Stimulated activated naive CD8-positive, alpha-beta T cell treated with anti-CD3 and anti-CD28 coated beads, Interleukin-15, Interleukin-2, amounts not matched to agents 100 ng/mL and 50 ng/mL, for 24 hours (primary cell): ENCODE results near the gene NUDT8.
"Not testable (repeated sequence)": the region's sequence is repeated elsewhere in the genome, so short reads cannot be mapped to it uniquely, and the experiment has no call there.

Experiments used
- H3K27ac Mint-ChIP-seq: one replicate; pipeline ENCODE4 v1.8.0; 2021; ENCODE audit warnings: mild to moderate bottlenecking, mixed read lengths
- H3K27me3 Mint-ChIP-seq: one replicate; pipeline ENCODE4 v1.8.0; 2021; ENCODE audit warnings: mixed read lengths
- H3K36me3 Mint-ChIP-seq: one replicate; pipeline ENCODE4 v1.8.0; 2021; ENCODE audit warnings: low read depth, mixed read lengths
- H3K4me1 Mint-ChIP-seq: one replicate; pipeline ENCODE4 v1.8.0; 2021; ENCODE audit warnings: low read depth, mixed read lengths
- H3K4me3 Mint-ChIP-seq: one replicate; pipeline ENCODE4 v1.8.0; 2021; ENCODE audit warnings: mild to moderate bottlenecking, mixed read lengths
- H3K9me3 Mint-ChIP-seq: one replicate; pipeline ENCODE4 v1.8.0; 2021; ENCODE audit warnings: mixed read lengths

NUDT8 gene

GRCh38 chr11:67639438-67639859 is 9.7 kb upstream of the NUDT8 start, which contains the start of gene TBX10:
Gene TBX10 (minus strand): TSS chr11:67639763. CDS start chr11:67639472, 291 bp downstream.
- Mint-ChIP-seq H3K36me3 (no peaks in the 10 kb centered on the region), H3K27me3 (no peaks in the 10 kb centered on the region), H3K9me3 (no peaks in the 10 kb centered on the region), H3K4me3 (no peak within 1 kb of the TSS), H3K27ac (peak within 1 kb of the TSS; percentile 5), H3K4me1 (no peaks in the 10 kb centered on the region)

GRCh38 chr11:67638535-67639437 is 9.0 kb upstream of the NUDT8 start:
- Mint-ChIP-seq H3K27ac (no peak overlapping the region), H3K9me3 (no peaks in the 10 kb centered on the region), H3K36me3 (no peaks in the 10 kb centered on the region), H3K4me3 (no peak overlapping the region), H3K4me1 (no peaks in the 10 kb centered on the region), H3K27me3 (no peaks in the 10 kb centered on the region)

DNA sequence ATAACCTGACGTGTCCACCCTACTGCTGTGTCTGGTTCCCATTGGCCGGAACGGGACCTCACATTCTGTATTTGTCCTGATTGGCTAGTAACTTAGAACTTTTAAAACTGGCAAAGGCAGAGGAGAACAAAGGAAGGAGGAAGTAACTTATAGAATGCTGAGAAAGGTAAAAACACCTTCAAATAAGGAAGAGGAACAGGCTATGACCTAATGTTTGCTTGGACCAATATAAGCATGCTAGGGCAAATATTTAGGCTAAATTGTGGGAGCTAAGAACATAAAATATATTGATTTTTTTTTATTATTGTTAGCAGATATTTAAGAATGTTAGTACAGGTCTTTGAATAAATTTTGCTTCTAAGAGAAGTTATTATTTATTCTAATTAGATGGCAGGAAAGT is 7.7 kb upstream of the NUDT8 start:
- not testable (repeated sequence) for H3K9me3 Mint-ChIP-seq, H3K4me3 Mint-ChIP-seq, H3K36me3 Mint-ChIP-seq, H3K4me1 Mint-ChIP-seq, H3K27me3 Mint-ChIP-seq, H3K27ac Mint-ChIP-seq

DNA sequence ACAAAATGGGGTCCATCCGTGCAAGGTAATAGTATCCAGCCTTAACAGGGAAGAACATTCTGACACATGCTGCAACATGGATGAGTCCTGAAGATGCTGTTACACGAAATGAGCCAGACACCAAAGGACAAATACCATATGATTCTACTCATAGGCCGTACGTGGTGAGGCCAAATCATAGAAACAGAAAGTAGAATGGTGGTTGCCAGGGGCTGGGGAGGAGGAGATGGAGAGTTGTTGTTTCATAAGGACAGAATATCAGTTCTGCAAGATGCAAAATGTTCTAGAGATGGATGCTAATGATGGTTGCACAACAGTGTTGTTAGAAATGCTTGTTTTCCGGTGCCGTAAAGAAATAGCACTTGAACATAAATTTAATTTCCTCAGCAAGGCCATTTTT is 7.2 kb upstream of the NUDT8 start:
- Mint-ChIP-seq H3K4me3 (no peak overlapping the region), H3K9me3 (no peaks in the 10 kb centered on the region), H3K36me3 (no peaks in the 10 kb centered on the region), H3K27ac (no peak overlapping the region), H3K4me1 (no peaks in the 10 kb centered on the region), H3K27me3 (no peaks in the 10 kb centered on the region)

- H3K4me1 Mint-ChIP-seq = peaks cover 6% of the 10 kb centered on the region
- no peak overlapping the region for H3K27ac Mint-ChIP-seq
Measured at GRCh38 chr11:67635231-67635521, 5.4 kb upstream of the NUDT8 start.

DNA sequence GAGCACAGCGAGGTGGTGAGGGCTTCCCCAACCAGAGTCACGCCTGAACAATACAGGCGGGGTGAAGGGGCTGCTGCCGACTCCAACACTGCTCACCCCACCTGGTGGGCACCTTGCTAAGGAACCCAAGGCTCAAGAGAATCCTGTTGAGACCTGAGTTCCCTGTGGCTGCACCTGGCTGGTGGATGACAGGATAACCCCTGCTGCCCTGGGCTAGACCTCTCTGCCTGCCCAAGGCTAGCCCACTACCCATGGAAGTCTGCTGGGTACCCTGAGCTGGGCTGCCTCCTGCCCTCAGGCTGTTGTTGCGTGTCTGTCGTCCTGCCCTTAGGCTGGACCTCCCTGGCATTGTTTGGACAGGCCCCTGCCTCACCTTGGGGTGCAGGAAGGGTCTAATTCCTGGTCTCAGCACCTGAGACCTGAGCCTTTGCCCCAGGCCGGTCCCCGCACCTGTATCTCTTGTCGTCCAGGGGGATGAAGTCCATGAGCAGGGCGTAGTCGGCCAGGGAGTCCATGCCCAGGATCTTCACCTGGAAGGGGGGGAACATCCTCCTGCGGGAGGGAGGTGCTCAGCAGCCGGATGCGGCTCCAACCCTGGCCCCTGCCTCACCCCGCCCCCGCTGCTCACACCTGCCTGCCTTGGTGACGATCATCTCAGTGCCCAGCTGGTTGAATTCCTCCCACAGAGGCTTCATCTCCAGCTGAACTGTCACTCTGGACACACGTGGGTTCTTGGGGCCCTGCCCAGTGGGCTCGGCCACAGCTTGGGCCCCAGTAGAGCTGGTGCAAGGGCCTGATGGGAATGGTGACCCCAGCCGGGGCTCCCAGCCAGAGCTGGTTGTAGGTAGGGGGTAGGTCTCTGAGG is 4.9 kb upstream of the NUDT8 start:
- no peak overlapping the region for H3K4me3 Mint-ChIP-seq
- H3K9me3 Mint-ChIP-seq = no peaks in the 10 kb centered on the region
- H3K27me3 Mint-ChIP-seq = no peaks in the 10 kb centered on the region
- no peak overlapping the region for H3K27ac Mint-ChIP-seq
- H3K4me1 Mint-ChIP-seq = peaks cover 6% of the 10 kb centered on the region
- H3K36me3 Mint-ChIP-seq = no peaks in the 10 kb centered on the region

More at GRCh38 chr11:67635231-67635521, 5.4 kb upstream of the NUDT8 start:
- Mint-ChIP-seq H3K9me3 (no peaks in the 10 kb centered on the region), H3K36me3 (no peaks in the 10 kb centered on the region), H3K27me3 (no peaks in the 10 kb centered on the region), H3K4me3 (no peak overlapping the region)

DNA sequence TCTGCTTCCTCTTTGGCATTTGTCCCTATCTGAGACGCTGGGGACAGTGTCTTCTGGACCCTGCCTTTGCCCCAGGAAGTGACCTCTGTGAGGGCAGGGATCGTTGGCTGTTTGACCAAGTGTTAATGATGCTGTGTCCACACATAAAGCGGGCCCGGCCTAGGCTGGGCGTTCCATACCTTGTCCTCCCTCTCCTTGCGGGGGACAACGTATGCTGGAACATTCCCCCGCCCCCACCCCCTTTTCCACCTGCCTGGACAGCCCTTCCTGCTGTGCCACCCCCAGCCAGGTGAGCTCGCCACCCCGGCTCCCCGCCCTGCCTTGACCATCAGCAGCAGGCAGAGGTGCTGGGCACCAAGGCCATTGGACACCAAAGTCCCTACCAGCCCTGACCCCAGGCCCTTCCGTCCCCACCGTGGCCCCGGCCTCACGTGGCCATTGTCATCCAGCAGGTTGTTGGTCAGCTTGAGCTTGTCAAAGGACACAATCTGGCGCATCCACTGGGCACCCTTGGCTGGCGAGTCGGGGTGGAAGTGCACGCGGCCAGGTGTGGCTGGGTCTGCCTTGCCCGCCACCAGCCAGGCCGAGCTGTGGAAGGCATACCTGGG is 4.1 kb upstream of the NUDT8 start:
- H3K27ac Mint-ChIP-seq = no peak overlapping the region

GRCh38 chr11:67632982-67633755 is 3.4 kb upstream of the NUDT8 start:
- no peak overlapping the region for H3K4me3 Mint-ChIP-seq
- H3K27ac Mint-ChIP-seq = no peak overlapping the region
- no peaks in the 10 kb centered on the region for H3K36me3 Mint-ChIP-seq

More for the DNA sequence above, 4.1 kb upstream of the NUDT8 start:
- H3K9me3 Mint-ChIP-seq = no peaks in the 10 kb centered on the region
- H3K4me1 Mint-ChIP-seq = peaks cover 9% of the 10 kb centered on the region
- no peaks in the 10 kb centered on the region for H3K27me3 Mint-ChIP-seq
- H3K36me3 Mint-ChIP-seq = no peaks in the 10 kb centered on the region
- H3K4me3 Mint-ChIP-seq = no peak overlapping the region

DNA sequence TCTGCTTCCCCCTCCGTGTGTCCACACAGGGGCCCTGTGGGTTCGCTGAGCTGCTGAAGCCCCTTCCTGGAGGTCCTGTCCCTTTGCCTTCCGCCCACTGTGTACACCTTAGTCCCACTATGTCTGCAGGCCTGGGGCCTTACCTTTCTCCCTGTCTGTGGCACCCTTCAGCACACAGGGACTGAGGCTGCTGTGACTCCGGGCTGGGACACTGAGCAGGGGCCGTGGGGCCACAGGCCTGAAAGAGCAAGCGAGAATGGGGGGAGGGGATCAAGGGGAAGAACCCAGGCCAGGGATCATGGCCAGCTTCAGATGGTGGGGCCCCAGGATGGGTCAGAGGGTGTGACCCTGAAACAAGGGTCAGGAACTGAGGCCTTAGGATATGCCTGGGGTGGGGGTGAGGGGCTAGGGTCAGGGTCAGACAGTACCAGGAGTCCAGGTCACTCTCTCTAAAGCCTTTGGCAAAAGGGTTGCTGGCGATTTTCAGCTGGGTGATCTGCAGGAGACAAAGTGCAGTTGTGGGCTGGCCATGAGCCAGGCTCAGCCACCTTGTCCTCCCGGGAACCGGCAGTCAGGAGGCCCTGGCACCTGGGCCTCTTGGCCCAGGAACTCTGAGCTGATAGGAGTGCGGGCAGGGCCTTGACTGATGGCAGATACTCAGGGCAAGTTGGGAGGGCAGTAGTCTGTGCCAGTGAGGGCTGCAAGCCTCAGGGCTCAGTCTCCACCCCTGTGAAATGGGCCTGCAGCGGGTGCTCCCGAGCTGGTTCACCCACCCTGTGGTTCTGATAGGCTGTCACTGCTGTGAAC is 2.6 kb upstream of the NUDT8 start:
- H3K4me3 Mint-ChIP-seq = peak overlapping the region; percentile 57
- no peak overlapping the region for H3K27ac Mint-ChIP-seq

More at GRCh38 chr11:67632982-67633755, 3.4 kb upstream of the NUDT8 start:
- Mint-ChIP-seq H3K27me3 (no peaks in the 10 kb centered on the region), H3K9me3 (no peaks in the 10 kb centered on the region), H3K4me1 (peaks cover 10% of the 10 kb centered on the region)

DNA sequence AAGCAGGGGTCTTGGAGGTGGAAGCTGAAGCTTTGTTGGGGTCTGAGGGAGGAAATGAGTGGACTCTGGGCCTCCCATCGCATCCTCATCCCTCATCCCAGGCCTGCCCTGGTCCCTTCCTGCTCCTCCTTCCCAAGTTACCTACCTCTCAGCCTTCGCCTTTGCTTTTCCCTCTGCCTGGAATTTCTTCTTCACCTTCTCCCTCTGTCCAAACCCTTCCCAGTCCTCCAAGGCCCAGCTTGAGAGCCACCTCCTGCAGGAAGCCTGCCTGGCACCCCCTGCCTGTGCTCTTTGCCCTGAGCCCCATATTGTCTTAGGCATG is 2.1 kb upstream of the NUDT8 start:
- no peak overlapping the region for H3K27ac Mint-ChIP-seq
- H3K4me3 Mint-ChIP-seq = peak overlapping the region; percentile 57
- H3K9me3 Mint-ChIP-seq = no peaks in the 10 kb centered on the region
- H3K27me3 Mint-ChIP-seq = no peaks in the 10 kb centered on the region
- peaks cover under 1% of the 10 kb centered on the region for H3K36me3 Mint-ChIP-seq
- H3K4me1 Mint-ChIP-seq = peaks cover 10% of the 10 kb centered on the region

More for the DNA sequence above, 2.6 kb upstream of the NUDT8 start:
- Mint-ChIP-seq H3K4me1 (peaks cover 10% of the 10 kb centered on the region), H3K27me3 (no peaks in the 10 kb centered on the region), H3K9me3 (no peaks in the 10 kb centered on the region), H3K36me3 (no peaks in the 10 kb centered on the region)

DNA sequence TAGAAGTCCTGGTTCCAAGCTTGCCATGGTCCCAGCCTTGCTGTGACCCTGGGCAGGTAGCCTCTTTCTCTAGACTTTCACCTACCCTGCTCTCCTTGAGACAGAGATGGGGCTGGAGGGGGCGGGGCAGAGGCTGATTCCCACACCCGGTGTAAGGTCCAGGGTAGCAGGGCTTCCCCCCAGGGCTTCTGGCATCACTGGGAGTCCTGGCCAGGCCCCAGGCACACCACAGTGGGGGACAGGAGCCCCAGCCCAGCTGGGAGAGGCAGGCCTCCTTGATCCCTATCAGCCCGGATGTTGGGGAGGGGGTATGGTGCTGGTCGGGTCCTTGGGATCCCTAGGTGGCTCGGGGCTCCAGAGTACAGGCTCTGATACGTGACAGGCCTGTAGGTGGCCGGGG is 1.7 kb upstream of the NUDT8 start:
- no peak overlapping the region for H3K27ac Mint-ChIP-seq
- H3K4me3 Mint-ChIP-seq = no peak overlapping the region
- H3K27me3 Mint-ChIP-seq = no peaks in the 10 kb centered on the region
- H3K36me3 Mint-ChIP-seq = peaks cover 5% of the 10 kb centered on the region
- H3K4me1 Mint-ChIP-seq = peaks cover 10% of the 10 kb centered on the region
- no peaks in the 10 kb centered on the region for H3K9me3 Mint-ChIP-seq

- Mint-ChIP-seq H3K4me1 (peaks cover 10% of the 10 kb centered on the region), H3K27me3 (no peaks in the 10 kb centered on the region), H3K4me3 (peak overlapping the region; percentile 84), H3K27ac (peak overlapping the region; percentile 84), H3K36me3 (peaks cover 7% of the 10 kb centered on the region), H3K9me3 (no peaks in the 10 kb centered on the region)
Measured at GRCh38 chr11:67630943-67631331, 1.2 kb upstream of the NUDT8 start.

- H3K27ac Mint-ChIP-seq = peak overlapping the region; percentile 84
- H3K9me3 Mint-ChIP-seq = no peaks in the 10 kb centered on the region
- peaks cover 10% of the 10 kb centered on the region for H3K4me1 Mint-ChIP-seq
- peaks cover 7% of the 10 kb centered on the region for H3K36me3 Mint-ChIP-seq
- H3K4me3 Mint-ChIP-seq = peak overlapping the region; percentile 84
- H3K27me3 Mint-ChIP-seq = no peaks in the 10 kb centered on the region
Measured at GRCh38 chr11:67630228-67630942, 648 bp upstream of the NUDT8 start.
